ENCODE measurements around the gene SCO2. TPM values are rescaled to one million over a fixed set of nuclear protein-coding genes. Genes with fewer than 3 reads are reported as not detected.
"Not testable (repeated sequence)": the region's sequence is repeated elsewhere in the genome, so short reads cannot be mapped to it uniquely, and the experiment has no call there.

SCO2 gene
- total and polyA plus RNA-seq, 4 donors: 0.40 to 7.3 (median 3.9) TPM

- no peak for DNase-seq (ENCODE audit: low read depth in 4 of 6, low spot score in 6 of 6)
- 95% methylated on average over 13 of the region's 13 CpGs for WGBS (ENCODE audit: insufficient coverage)
- H3K4me3 ChIP-seq (ENCODE audit: low read depth, low read length): no peak overlapping the region
- no peaks in the 10 kb centered on the region for H3K9me3 ChIP-seq (ENCODE audit: control insufficient read depth, insufficient read depth, low read length)
- no peak overlapping the region for H3K27ac ChIP-seq (ENCODE audit: low read depth, low read length)
- H3K27me3 ChIP-seq (ENCODE audit: control insufficient read depth, insufficient read depth, low read length): no peaks in the 10 kb centered on the region
- peaks cover 89% of the 10 kb centered on the region for H3K36me3 ChIP-seq (ENCODE audit: control insufficient read depth, insufficient read depth, low read length)
- H3K4me1 ChIP-seq (ENCODE audit: control insufficient read depth, insufficient read depth, low read length): peaks cover 17% of the 10 kb centered on the region
Measured at GRCh38 chr22:50520826-50521453, 4.5 kb downstream of the SCO2 start.

- WGBS (ENCODE audit: insufficient coverage): 100% methylated on average over 7 of the region's 8 CpGs
Measured at GRCh38 chr22:50520184-50520583, 5.2 kb downstream of the SCO2 start.

GRCh38 chr22:50519151-50519550, 6.2 kb downstream of the SCO2 start:
- peaks cover 93% of the 10 kb centered on the region for H3K36me3 ChIP-seq (ENCODE audit: control insufficient read depth, insufficient read depth, low read length)
- no peak for DNase-seq (ENCODE audit: low read depth in 4 of 6, low spot score in 6 of 6)
- H3K27me3 ChIP-seq (ENCODE audit: control insufficient read depth, insufficient read depth, low read length): no peaks in the 10 kb centered on the region
- WGBS (ENCODE audit: insufficient coverage): 93% methylated on average over 8 of the region's 8 CpGs
- no peaks in the 10 kb centered on the region for H3K9me3 ChIP-seq (ENCODE audit: control insufficient read depth, insufficient read depth, low read length)
- no peak overlapping the region for H3K27ac ChIP-seq (ENCODE audit: low read depth, low read length)
- H3K4me1 ChIP-seq (ENCODE audit: control insufficient read depth, insufficient read depth, low read length): peaks cover 7% of the 10 kb centered on the region
- no peak overlapping the region for H3K4me3 ChIP-seq (ENCODE audit: low read depth, low read length)

More at GRCh38 chr22:50520184-50520583, 5.2 kb downstream of the SCO2 start:
- not testable (repeated sequence) for H3K9me3 ChIP-seq (ENCODE audit: control insufficient read depth, insufficient read depth, low read length); H3K4me3 ChIP-seq (ENCODE audit: low read depth, low read length); H3K27me3 ChIP-seq (ENCODE audit: control insufficient read depth, insufficient read depth, low read length); H3K27ac ChIP-seq (ENCODE audit: low read depth, low read length); DNase-seq (ENCODE audit: low read depth in 4 of 6, low spot score in 6 of 6)
- Histone ChIP-seq H3K4me1 (ENCODE audit: control insufficient read depth, insufficient read depth, low read length) (peaks cover 17% of the 10 kb centered on the region), H3K36me3 (ENCODE audit: control insufficient read depth, insufficient read depth, low read length) (peaks cover 94% of the 10 kb centered on the region)

- no peak for DNase-seq (ENCODE audit: low read depth in 4 of 6, low spot score in 6 of 6)
- H3K27ac ChIP-seq (ENCODE audit: low read depth, low read length): no peak overlapping the region
- no peaks in the 10 kb centered on the region for H3K9me3 ChIP-seq (ENCODE audit: control insufficient read depth, insufficient read depth, low read length)
- H3K4me3 ChIP-seq (ENCODE audit: low read depth, low read length): no peak overlapping the region
- H3K27me3 ChIP-seq (ENCODE audit: control insufficient read depth, insufficient read depth, low read length): no peaks in the 10 kb centered on the region
- peaks cover 88% of the 10 kb centered on the region for H3K36me3 ChIP-seq (ENCODE audit: control insufficient read depth, insufficient read depth, low read length)
- peaks cover 1% of the 10 kb centered on the region for H3K4me1 ChIP-seq (ENCODE audit: control insufficient read depth, insufficient read depth, low read length)
- WGBS (ENCODE audit: insufficient coverage): 95% methylated on average over 7 of the region's 7 CpGs
Measured at GRCh38 chr22:50518606-50519005, 6.8 kb downstream of the SCO2 start.

- 88% methylated on average over 20 of the region's 20 CpGs for WGBS (ENCODE audit: insufficient coverage)
- Histone ChIP-seq H3K9me3 (ENCODE audit: control insufficient read depth, insufficient read depth, low read length) (no peaks in the 10 kb centered on the region), H3K36me3 (ENCODE audit: control insufficient read depth, insufficient read depth, low read length) (peaks cover 83% of the 10 kb centered on the region)
Measured at GRCh38 chr22:50517495-50518260, 7.7 kb downstream of the SCO2 start.

GRCh38 chr22:50516891-50517290, 8.5 kb downstream of the SCO2 start:
- WGBS (ENCODE audit: insufficient coverage): 90% methylated on average over 16 of the region's 16 CpGs
- no peak overlapping the region for H3K27ac ChIP-seq (ENCODE audit: low read depth, low read length)

More at GRCh38 chr22:50517495-50518260, 7.7 kb downstream of the SCO2 start:
- Histone ChIP-seq H3K4me1 (ENCODE audit: control insufficient read depth, insufficient read depth, low read length) (no peaks in the 10 kb centered on the region), H3K27me3 (ENCODE audit: control insufficient read depth, insufficient read depth, low read length) (no peaks in the 10 kb centered on the region), H3K27ac (ENCODE audit: low read depth, low read length) (no peak overlapping the region), H3K4me3 (ENCODE audit: low read depth, low read length) (no peak overlapping the region)
- no peak for DNase-seq (ENCODE audit: low read depth in 4 of 6, low spot score in 6 of 6)

GRCh38 chr22:50516068-50516467, 9.3 kb downstream of the SCO2 start:
- H3K4me3 ChIP-seq (ENCODE audit: low read depth, low read length): no peak overlapping the region
- no peak for DNase-seq (ENCODE audit: low read depth in 4 of 6, low spot score in 6 of 6)
- no peak overlapping the region for H3K27ac ChIP-seq (ENCODE audit: low read depth, low read length)
- 87% methylated on average over 5 of the region's 8 CpGs for WGBS (ENCODE audit: insufficient coverage)
- peaks cover 78% of the 10 kb centered on the region for H3K36me3 ChIP-seq (ENCODE audit: control insufficient read depth, insufficient read depth, low read length)
- no peaks in the 10 kb centered on the region for H3K27me3 ChIP-seq (ENCODE audit: control insufficient read depth, insufficient read depth, low read length)
- H3K4me1 ChIP-seq (ENCODE audit: control insufficient read depth, insufficient read depth, low read length): no peaks in the 10 kb centered on the region
- no peaks in the 10 kb centered on the region for H3K9me3 ChIP-seq (ENCODE audit: control insufficient read depth, insufficient read depth, low read length)

More at GRCh38 chr22:50516891-50517290, 8.5 kb downstream of the SCO2 start:
- Histone ChIP-seq H3K36me3 (ENCODE audit: control insufficient read depth, insufficient read depth, low read length) (peaks cover 82% of the 10 kb centered on the region), H3K27me3 (ENCODE audit: control insufficient read depth, insufficient read depth, low read length) (no peaks in the 10 kb centered on the region), H3K4me3 (ENCODE audit: low read depth, low read length) (no peak overlapping the region), H3K4me1 (ENCODE audit: control insufficient read depth, insufficient read depth, low read length) (no peaks in the 10 kb centered on the region), H3K9me3 (ENCODE audit: control insufficient read depth, insufficient read depth, low read length) (no peaks in the 10 kb centered on the region)
- DNase-seq (ENCODE audit: low read depth in 4 of 6, low spot score in 6 of 6): no peak

- peaks cover 55% of the 10 kb centered on the region for H3K36me3 ChIP-seq (ENCODE audit: control insufficient read depth, insufficient read depth, low read length)
- no peak for DNase-seq (ENCODE audit: low read depth in 4 of 6, low spot score in 6 of 6)
- WGBS (ENCODE audit: insufficient coverage): 98% methylated on average over 15 of the region's 15 CpGs
Measured at GRCh38 chr22:50513175-50513574, 12.2 kb downstream of the SCO2 start.

GRCh38 chr22:50508897-50509296, 16.5 kb downstream of the SCO2 start:
- WGBS (ENCODE audit: insufficient coverage): 10% methylated on average over 3 of the region's 3 CpGs
- Histone ChIP-seq H3K4me1 (ENCODE audit: control insufficient read depth, insufficient read depth, low read length) (peaks cover 16% of the 10 kb centered on the region), H3K9me3 (ENCODE audit: control insufficient read depth, insufficient read depth, low read length) (no peaks in the 10 kb centered on the region), H3K27me3 (ENCODE audit: control insufficient read depth, insufficient read depth, low read length) (no peaks in the 10 kb centered on the region), H3K4me3 (ENCODE audit: low read depth, low read length) (peak overlapping the region; percentile 73), H3K36me3 (ENCODE audit: control insufficient read depth, insufficient read depth, low read length) (peaks cover 50% of the 10 kb centered on the region), H3K27ac (ENCODE audit: low read depth, low read length) (peak overlapping the region; percentile 87)
- DNase-seq (ENCODE audit: low read depth in 4 of 6, low spot score in 6 of 6): no peak

More at GRCh38 chr22:50513175-50513574, 12.2 kb downstream of the SCO2 start:
- Histone ChIP-seq H3K27me3 (ENCODE audit: control insufficient read depth, insufficient read depth, low read length) (no peaks in the 10 kb centered on the region), H3K4me3 (ENCODE audit: low read depth, low read length) (no peak overlapping the region), H3K4me1 (ENCODE audit: control insufficient read depth, insufficient read depth, low read length) (no peaks in the 10 kb centered on the region), H3K9me3 (ENCODE audit: control insufficient read depth, insufficient read depth, low read length) (no peaks in the 10 kb centered on the region), H3K27ac (ENCODE audit: low read depth, low read length) (no peak overlapping the region)
